SK-N-SH (cell line): ENCODE results near the gene HNRNPL. TPM values are rescaled to one million over a fixed set of nuclear protein-coding genes. Genes with fewer than 3 reads are reported as not detected.

Experiments
- CTCF ChIA-PET: fragments of 300-600, 350-600 bp; formaldehyde crosslinking; extraction: SDS; loops from one replicate; lab custom pipeline; 2021; lab: Yijun Ruan, JAX
- POLR2A ChIA-PET: fragments of 350-600 bp; sonication (Branson Sonifier 250); formaldehyde crosslinking; extraction: SDS; loops from one replicate; lab custom pipeline; 2020; ENCODE audit warnings: antibody characterized with exemption, inconsistent platforms; lab: Yijun Ruan, JAX
- DNase-seq: peaks from one replicate; pipeline ENCODE4 v3.0.0; 2012
- H2AFZ ChIP-seq: fragments of 200-600 bp; sonication (generic); 2 replicates; pipeline ENCODE4 v1.8.1; 2016; ENCODE audit warnings: antibody characterized with exemption, mild to moderate bottlenecking, low read depth
- H3F3A ChIP-seq: fragments of 200-600 bp; sonication (generic); replicated peaks from 2 replicates; pipeline ENCODE3; 2016; ENCODE audit warnings: antibody characterized with exemption, mild to moderate bottlenecking; ENCODE audit not compliant: insufficient read depth
- H3K27ac ChIP-seq, 2 experiments: fragments of 200-500 bp in 1 of 2; fragments of 200-600 bp in 1 of 2; sonication (Bioruptor generic) in 1 of 2; sonication (generic), shearing (Covaris generic) in 1 of 2; 2 replicates each; pipeline versions ENCODE4 v1.5.1 to v1.6.1; 2014 to 2016; ENCODE audit warnings: low read depth in 2 of 2, inconsistent platforms in 1 of 2, low read length in 1 of 2, mild to moderate bottlenecking in 1 of 2, mixed read lengths in 1 of 2
- H3K27me3 ChIP-seq: fragments of 200-600 bp; sonication (generic), shearing (Covaris generic); 2 replicates; pipeline ENCODE4 v1.6.1; 2016; ENCODE audit warnings: mixed run types; ENCODE audit not compliant: insufficient read depth
- H3K36me3 ChIP-seq, 2 experiments: fragments of 200-500 bp in 1 of 2; fragments of 200-600 bp in 1 of 2; sonication (Bioruptor generic) in 1 of 2; sonication (generic) in 1 of 2; replicated peaks in 1 of 2; 2 replicates each; pipeline versions ENCODE3 to v1.5.1; 2014 to 2016; ENCODE audit warnings: low read length in 1 of 2, mild to moderate bottlenecking in 1 of 2; ENCODE audit not compliant: insufficient read depth in 2 of 2, control insufficient read depth in 1 of 2
- H3K4me1 ChIP-seq, 2 experiments: fragments of 200-500 bp in 1 of 2; fragments of 200-600 bp in 1 of 2; sonication (Bioruptor generic) in 1 of 2; sonication (generic), shearing (Covaris generic) in 1 of 2; 2 replicates each; pipeline versions ENCODE4 v1.5.1 to v1.6.1; 2014 to 2016; ENCODE audit warnings: low read depth in 1 of 2, low read length in 1 of 2, mixed run types in 1 of 2; ENCODE audit not compliant: insufficient read depth in 2 of 2, control insufficient read depth in 1 of 2
- H3K4me2 ChIP-seq: fragments of 200-600 bp; sonication (generic), shearing (Covaris generic); 2 replicates; pipeline ENCODE4 v1.6.1; 2017; ENCODE audit warnings: mixed run types
- H3K4me3 ChIP-seq, 2 experiments: fragments of 200-500 bp in 1 of 2; fragments of 200-600 bp in 1 of 2; sonication (Bioruptor generic) in 1 of 2; sonication (generic), shearing (Covaris generic) in 1 of 2; 2 replicates each; pipeline versions ENCODE4 v1.5.1 to v1.8.1; 2014 to 2016; ENCODE audit warnings: low read depth in 2 of 2, inconsistent platforms in 1 of 2, low read length in 1 of 2, mild to moderate bottlenecking in 1 of 2, mixed read lengths in 1 of 2, moderate library complexity in 1 of 2
- H3K79me2 ChIP-seq: fragments of 200-600 bp; sonication (generic); 2 replicates; pipeline ENCODE4 v1.8.1; 2017; ENCODE audit warnings: mild to moderate bottlenecking; ENCODE audit not compliant: insufficient read depth
- H3K9ac ChIP-seq: fragments of 200-600 bp; sonication (generic); 2 replicates; pipeline ENCODE4 v1.6.1; 2017; ENCODE audit warnings: mixed run types
- H3K9me2 ChIP-seq: fragments of 200-600 bp; sonication (generic); 2 replicates; pipeline ENCODE4 v1.6.1; 2017; ENCODE audit warnings: mixed run types
- H3K9me3 ChIP-seq: fragments of 200-600 bp; sonication (generic); 2 replicates; pipeline ENCODE4 v1.6.1; 2017; ENCODE audit warnings: mixed run types, mild to moderate bottlenecking, moderate library complexity
- H4K20me1 ChIP-seq: fragments of 200-600 bp; sonication (generic); 2 replicates; pipeline ENCODE4 v1.6.1; 2017; ENCODE audit warnings: mild to moderate bottlenecking, mixed run types; ENCODE audit not compliant: insufficient read depth
- CHD2 ChIP-seq: fragments of 150-350 bp; IDR thresholded peaks from 2 replicates; pipeline ENCODE4 v1.6.1; 2018; ENCODE audit warnings: low read length; ENCODE audit not compliant: partially characterized antibody
- CTCF ChIP-seq: fragments of 200-600 bp; sonication (generic); IDR thresholded peaks from 2 replicates; pipeline ENCODE4 v1.6.1; 2017; ENCODE audit warnings: antibody characterized with exemption, mild to moderate bottlenecking, moderate library complexity
- EP300 ChIP-seq, 2 experiments: IDR thresholded peaks; 2 replicates each; pipeline versions ENCODE4 v1.4.0 to v1.6.1; 2012; ENCODE audit warnings: borderline replicate concordance in 1 of 2, low read depth in 1 of 2, low read length in 1 of 2
- EZH2phosphoT487 ChIP-seq: fragments of 200-600 bp; sonication (generic); IDR thresholded peaks from 2 replicates; pipeline ENCODE4 v1.6.1; 2017; ENCODE audit warnings: low read depth, mixed run types, mild to moderate bottlenecking, antibody characterized with exemption, moderate library complexity, borderline replicate concordance
- FOXJ3 ChIP-seq: sonication (generic); formaldehyde crosslinking; IDR thresholded peaks from 2 replicates; pipeline ENCODE4 v1.5.1; 2020; ENCODE audit warnings: mild to moderate bottlenecking, missing genetic modification reagents
- GABPA ChIP-seq: IDR thresholded peaks from 2 replicates; pipeline ENCODE4 v1.4.0; 2012; ENCODE audit warnings: low read depth, mild to moderate bottlenecking
- GATA2 ChIP-seq: sonication (generic); formaldehyde crosslinking; IDR thresholded peaks from 2 replicates; pipeline ENCODE4 v1.5.0; 2020; ENCODE audit warnings: mild to moderate bottlenecking, missing genetic modification reagents
- RAD21 ChIP-seq: IDR thresholded peaks from 2 replicates; pipeline ENCODE4 v1.6.1; 2012; ENCODE audit warnings: mild to moderate bottlenecking, low read length
- RCOR1 ChIP-seq: fragments of 150-350 bp; IDR thresholded peaks from 2 replicates; pipeline ENCODE4 v1.6.1; 2017; ENCODE audit warnings: antibody characterized with exemption, low read length
- RFX5 ChIP-seq: IDR thresholded peaks from 2 replicates; pipeline ENCODE4 v1.6.1; 2012; ENCODE audit warnings: mild to moderate bottlenecking, improper control_type of control experiment, low read length
- SIN3A ChIP-seq: IDR thresholded peaks from 2 replicates; pipeline ENCODE4 v1.6.1; 2012; ENCODE audit warnings: low read depth, mild to moderate bottlenecking, low read length, moderate library complexity, borderline replicate concordance
- TAF1 ChIP-seq: IDR thresholded peaks from 2 replicates; pipeline ENCODE4 v1.6.1; 2012; ENCODE audit warnings: low read depth, mild to moderate bottlenecking, low read length, moderate library complexity, borderline replicate concordance
- TEAD4 ChIP-seq: IDR thresholded peaks from 2 replicates; pipeline ENCODE4 v1.4.0; 2012; ENCODE audit warnings: mild to moderate bottlenecking, borderline replicate concordance; ENCODE audit not compliant: insufficient read depth
- USF2 ChIP-seq: fragments of 150-350 bp; IDR thresholded peaks from 2 replicates; pipeline ENCODE4 v1.6.1; 2017; ENCODE audit warnings: antibody characterized with exemption, low read length, low read depth, borderline replicate concordance
- YY1 ChIP-seq: IDR thresholded peaks from 2 replicates; pipeline ENCODE4 v1.4.0; 2012; ENCODE audit warnings: low read depth, mild to moderate bottlenecking
- ZBTB33 ChIP-seq: IDR thresholded peaks from 2 replicates; pipeline ENCODE4 v1.4.0; 2012; ENCODE audit warnings: low read depth, borderline replicate concordance
- WGBS: methylation state at CpG from one replicate; pipeline ENCODE4 v1.1.6; 2017; ENCODE audit warnings: low lambda C conversion rate; 5-methylcytosine and 5-hydroxymethylcytosine counted together
- polyA plus RNA-seq, 3 experiments: library from polyadenylated mRNA; depleted of rRNA; stranded (reverse); fragments of >200 nt; gene quantifications; 2 replicates each; pipeline ENCODE4 v1.2.3, GENCODE V29; 2012

Gene HNRNPL
- polyA plus RNA-seq, 1 of the 3 experiments (the other 2 are of a cell fraction) = 280 TPM

GRCh38 chr19:38801359-38802095 lies 48.3 kb downstream of the HNRNPL start:
- no peaks in the 10 kb centered on the region for H3K27me3 ChIP-seq
- H3K27ac ChIP-seq = no peak overlapping the region
- DNase-seq = no peak
- no peak overlapping the region for H3K9ac ChIP-seq
- H3F3A ChIP-seq = no peaks in the 10 kb centered on the region
- H3K4me3 ChIP-seq = no peak overlapping the region
- no peaks in the 10 kb centered on the region for H3K4me1 ChIP-seq
- no peaks in the 10 kb centered on the region for H4K20me1 ChIP-seq
- H3K9me2 ChIP-seq = no peaks in the 10 kb centered on the region
- H3K4me2 ChIP-seq = no peak overlapping the region
- TF ChIP-seq TEAD4 (no peak), RFX5 (no peak), SIN3A (no peak), FOXJ3 (CRISPR knock-in tag) (no peak), GABPA (no peak), RAD21 (no peak), ZBTB33 (no peak), EZH2phosphoT487 (no peak)
- TF ChIP-seq, all 33 proteins: peak for 0
- CTCF ChIA-PET = no interaction called here
- H2AFZ ChIP-seq = no peak overlapping the region
- no peaks in the 10 kb centered on the region for H3K79me2 ChIP-seq
- WGBS = 92% methylated on average over 12 of the region's 12 CpGs
- POLR2A ChIA-PET = no interaction called here
- H3K36me3 ChIP-seq = no peaks in the 10 kb centered on the region
- H3K9me3 ChIP-seq = no peaks in the 10 kb centered on the region

GRCh38 chr19:38800577-38801347 lies 49.0 kb downstream of the HNRNPL start:
- POLR2A ChIA-PET = no interaction called here

More at GRCh38 chr19:38800577-38801347, 49.0 kb downstream of the HNRNPL start:
- H4K20me1 ChIP-seq = no peaks in the 10 kb centered on the region
- WGBS = 70% methylated on average over 5 of the region's 5 CpGs
- no peaks in the 10 kb centered on the region for H3K27me3 ChIP-seq
- no peak for DNase-seq
- no peaks in the 10 kb centered on the region for H3K9me2 ChIP-seq
- H3K4me1 ChIP-seq = no peaks in the 10 kb centered on the region
- TF ChIP-seq FOXJ3 (CRISPR knock-in tag) = no peak
- TF ChIP-seq TAF1 = no peak
- TF ChIP-seq CTCF = no peak
- no peak for TF ChIP-seq ZBTB33
- no peak for TF ChIP-seq CHD2
- TF ChIP-seq YY1 = no peak
- TF ChIP-seq EP300 (IDR thresholded peaks at IDR 0.05; ENCODE audit: borderline replicate concordance in 1 of 2, low read depth in 1 of 2, low read length in 1 of 2) = no peak
- no peak for TF ChIP-seq USF2
- no peak for TF ChIP-seq GATA2
- TF ChIP-seq RCOR1 = no peak
- TF ChIP-seq, all 33 proteins: peak for 0
- H3K4me2 ChIP-seq = no peak overlapping the region
- H2AFZ ChIP-seq = no peak overlapping the region
- no peak overlapping the region for H3K4me3 ChIP-seq
- no peak overlapping the region for H3K27ac ChIP-seq
- H3K9ac ChIP-seq = no peak overlapping the region
- no peaks in the 10 kb centered on the region for H3K79me2 ChIP-seq
- no peaks in the 10 kb centered on the region for H3K9me3 ChIP-seq
- CTCF ChIA-PET = no interaction called here
- H3K36me3 ChIP-seq = no peaks in the 10 kb centered on the region
- no peaks in the 10 kb centered on the region for H3F3A ChIP-seq
